Cerebellar cortex (tissue), 1 donor: ENCODE measurements around the gene ZNF687.
A peak's percentile ranks its signal among the peaks of the same experiment; 100 is the strongest.

Experiments
- DNase-seq: peaks from one replicate; pipeline ENCODE4 v3.0.0-alpha.2; 2015; ENCODE audit warnings: low spot score

Gene ZNF687

DNA sequence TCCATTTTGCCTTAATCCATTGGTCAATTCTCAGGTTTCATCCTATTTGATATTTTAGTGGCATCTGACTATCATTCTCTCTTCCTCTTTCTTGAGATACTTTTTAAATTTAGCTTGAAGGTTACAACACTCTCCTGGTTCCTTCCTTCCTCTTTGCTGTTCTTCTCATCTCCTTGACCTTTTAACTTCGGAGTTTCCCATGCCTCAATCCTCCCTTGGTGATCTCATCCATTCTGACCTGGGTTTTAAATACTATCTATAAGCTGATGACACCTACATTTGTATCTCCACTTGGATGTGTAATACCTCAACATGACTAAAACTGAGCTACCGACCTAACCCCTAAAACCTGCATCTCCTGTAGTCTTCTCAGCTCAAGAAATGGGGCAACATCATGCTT is 4.8 kb upstream of the ZNF687 start:
- no peak for DNase-seq

DNA sequence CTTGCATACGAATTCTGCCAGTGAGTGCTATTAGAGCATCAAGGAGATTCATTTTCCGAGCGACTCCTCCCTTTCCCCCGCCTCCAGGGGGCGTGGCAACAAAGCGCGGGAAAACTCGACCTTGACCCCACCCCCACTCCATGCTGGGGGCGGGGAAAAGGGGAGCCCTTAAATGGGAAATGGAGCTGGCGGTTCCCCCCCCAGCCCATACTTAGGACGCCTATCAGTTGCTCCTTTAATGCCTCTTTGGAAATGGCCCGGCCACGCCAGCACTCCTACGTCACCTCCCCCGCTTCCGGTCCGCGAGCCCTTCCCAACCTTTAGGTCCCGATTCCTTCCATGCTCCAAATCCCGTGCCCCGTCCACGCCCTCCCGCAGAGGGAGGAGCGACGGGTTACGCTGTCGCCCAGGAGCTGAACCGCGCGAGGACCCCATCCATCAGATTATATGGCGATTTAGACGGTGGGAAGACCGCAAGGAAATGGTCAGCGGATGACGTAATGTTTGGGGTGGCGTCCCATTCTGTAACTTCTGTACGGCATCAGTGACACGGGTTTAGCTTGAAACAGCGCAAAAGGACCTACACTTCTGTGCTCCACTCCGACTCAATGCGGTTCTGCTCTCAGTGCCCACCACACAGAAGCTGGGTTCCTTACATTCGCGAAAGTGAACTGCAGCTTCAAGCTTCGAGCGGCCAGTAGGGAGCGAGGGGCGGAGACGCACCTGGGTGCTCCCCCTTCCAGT is 702 bp upstream of the ZNF687 start:
- DNase-seq, result peak; percentile 99

DNA sequence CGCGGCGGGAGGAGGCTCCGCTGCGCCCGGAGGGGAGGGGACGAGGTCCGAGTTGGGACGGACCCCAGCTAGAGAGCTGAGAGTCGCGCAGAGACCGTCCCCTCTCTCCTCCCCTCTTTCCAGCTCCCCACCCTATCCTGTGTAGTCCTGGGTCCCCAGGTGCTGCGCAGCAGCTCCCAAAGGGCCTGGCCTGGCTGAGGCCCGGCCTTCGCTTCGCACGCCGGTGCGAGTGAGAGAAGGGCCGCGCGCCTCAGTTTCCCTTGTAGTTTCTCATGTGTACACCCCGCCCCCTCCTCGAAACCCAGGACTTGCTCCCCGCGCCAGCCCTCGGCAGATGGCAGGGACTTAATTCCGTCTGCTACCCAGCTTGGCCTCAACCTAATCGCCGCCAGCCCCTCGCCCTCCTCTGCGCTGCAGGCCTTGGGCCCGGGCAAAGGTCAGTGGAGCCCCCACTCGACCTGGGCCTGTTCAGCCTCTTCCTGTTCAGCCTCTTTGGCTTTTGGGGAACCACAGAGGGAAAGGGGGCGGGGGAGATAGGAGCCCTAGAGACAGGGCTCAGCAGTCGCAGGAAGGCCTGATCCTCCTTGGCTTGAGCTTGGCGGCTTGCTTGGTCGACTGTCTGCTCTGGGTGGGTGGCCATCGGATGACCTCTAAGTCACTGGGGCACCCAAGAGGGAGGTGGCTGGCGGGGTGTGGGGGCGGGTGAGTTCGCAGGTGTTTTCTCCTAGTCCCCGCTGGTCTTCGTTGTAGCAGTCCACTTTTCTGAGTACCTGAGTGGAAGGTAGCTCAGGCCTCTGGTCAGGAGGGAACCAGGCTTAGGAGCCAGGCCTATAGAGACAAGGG is 1.0 kb downstream of the ZNF687 start:
- peak; percentile 24 for DNase-seq

DNA sequence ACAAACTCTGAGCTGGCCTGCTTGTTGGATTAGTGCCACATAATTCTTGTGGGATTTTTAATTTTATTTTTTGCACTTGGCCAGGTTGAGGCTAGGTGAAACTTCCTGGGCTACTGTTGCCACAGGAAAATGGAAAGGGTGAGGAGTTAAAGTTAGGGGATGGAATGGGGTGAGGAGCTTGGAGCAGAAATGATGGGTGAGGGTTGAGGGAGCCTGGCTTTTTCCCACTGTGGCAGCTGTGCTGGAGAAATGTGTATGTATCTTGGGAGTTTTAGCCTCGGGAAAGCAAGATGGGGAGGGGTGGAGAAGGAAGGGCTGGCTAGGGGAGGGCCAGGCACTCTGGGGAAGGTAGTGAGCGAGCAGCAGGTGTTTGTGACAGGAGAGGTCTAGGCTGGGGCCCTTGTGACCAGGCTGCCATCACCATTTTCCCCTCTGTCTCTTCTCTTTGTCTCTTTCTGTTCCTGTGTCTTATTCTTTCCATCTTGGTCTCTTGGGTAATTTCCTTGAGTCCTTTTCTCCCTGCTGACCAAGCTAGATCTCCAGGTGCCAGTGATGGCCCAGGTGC is 2.0 kb downstream of the ZNF687 start:
- no peak for DNase-seq

DNA sequence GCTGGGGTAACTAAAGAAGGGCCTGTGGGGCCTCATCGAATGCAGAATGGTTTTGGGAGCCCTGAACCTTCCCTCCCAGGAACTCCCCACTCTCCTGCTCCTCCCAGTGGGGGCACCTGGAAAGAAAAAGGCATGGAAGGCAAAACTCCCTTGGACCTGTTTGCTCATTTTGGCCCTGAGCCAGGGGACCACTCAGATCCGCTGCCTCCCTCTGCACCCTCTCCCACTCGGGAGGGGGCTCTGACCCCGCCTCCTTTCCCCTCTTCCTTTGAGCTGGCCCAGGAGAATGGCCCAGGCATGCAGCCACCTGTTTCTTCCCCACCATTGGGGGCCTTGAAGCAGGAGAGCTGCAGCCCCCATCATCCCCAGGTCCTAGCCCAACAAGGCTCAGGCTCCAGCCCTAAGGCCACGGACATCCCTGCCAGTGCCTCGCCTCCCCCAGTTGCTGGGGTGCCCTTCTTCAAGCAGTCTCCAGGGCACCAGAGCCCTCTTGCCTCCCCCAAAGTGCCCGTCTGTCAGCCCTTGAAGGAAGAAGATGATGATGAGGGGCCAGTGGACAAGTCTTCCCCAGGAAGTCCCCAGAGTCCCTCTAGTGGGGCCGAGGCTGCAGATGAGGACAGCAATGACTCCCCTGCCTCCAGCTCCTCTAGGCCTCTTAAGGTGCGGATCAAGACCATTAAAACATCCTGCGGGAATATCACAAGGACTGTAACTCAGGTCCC is 4.7 kb downstream of the ZNF687 start:
- no peak for DNase-seq

DNA sequence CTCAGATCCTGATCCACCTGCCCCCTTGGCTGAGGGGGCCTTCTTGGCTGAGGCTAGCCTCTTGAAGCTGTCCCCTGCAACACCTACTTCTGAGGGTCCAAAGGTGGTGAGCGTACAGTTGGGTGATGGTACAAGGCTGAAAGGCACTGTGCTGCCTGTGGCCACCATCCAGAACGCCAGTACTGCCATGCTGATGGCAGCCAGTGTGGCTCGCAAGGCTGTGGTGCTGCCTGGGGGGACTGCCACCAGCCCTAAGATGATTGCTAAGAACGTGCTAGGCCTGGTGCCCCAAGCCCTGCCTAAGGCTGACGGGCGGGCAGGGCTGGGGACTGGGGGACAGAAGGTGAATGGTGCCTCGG is 5.2 kb downstream of the ZNF687 start:
- no peak for DNase-seq

DNA sequence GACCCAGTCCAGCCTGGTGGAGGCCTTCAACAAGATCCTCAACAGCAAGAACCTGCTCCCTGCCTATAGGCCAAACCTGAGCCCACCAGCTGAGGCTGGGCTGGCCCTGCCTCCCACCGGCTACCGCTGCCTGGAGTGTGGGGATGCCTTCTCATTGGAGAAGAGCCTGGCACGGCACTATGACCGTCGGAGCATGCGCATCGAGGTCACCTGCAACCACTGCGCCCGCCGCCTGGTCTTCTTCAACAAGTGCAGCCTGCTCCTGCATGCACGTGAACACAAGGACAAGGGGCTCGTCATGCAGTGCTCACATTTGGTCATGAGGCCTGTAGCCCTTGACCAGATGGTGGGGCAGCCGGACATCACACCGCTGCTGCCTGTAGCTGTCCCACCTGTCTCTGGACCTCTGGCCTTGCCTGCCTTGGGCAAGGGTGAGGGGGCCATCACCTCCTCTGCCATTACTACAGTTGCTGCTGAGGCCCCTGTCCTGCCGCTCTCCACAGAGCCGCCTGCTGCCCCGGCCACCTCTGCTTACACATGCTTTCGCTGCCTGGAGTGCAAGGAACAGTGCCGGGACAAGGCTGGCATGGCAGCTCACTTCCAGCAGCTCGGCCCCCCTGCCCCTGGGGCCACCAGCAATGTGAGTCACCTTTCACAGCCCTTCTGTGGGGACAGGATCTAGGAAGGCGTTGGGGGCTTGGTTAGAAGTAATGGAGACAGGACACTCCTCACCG is 5.8 kb downstream of the ZNF687 start:
- no peak for DNase-seq

DNA sequence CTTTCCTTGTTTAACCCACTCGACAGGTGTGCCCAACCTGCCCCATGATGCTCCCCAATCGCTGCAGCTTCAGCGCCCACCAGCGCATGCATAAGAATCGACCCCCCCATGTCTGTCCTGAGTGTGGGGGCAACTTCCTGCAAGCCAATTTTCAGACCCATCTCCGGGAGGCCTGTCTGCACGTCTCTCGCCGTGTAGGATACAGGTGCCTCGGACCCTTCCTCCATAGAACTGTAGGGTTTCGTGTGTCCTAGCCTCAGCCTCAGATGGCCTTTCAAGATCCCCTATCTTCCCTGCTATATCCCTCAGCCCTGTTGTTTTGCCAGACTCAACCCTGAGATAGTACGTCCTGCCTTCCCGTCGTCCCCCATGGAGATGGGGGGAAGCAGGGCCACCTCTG is 6.4 kb downstream of the ZNF687 start:
- DNase-seq, result no peak

DNA sequence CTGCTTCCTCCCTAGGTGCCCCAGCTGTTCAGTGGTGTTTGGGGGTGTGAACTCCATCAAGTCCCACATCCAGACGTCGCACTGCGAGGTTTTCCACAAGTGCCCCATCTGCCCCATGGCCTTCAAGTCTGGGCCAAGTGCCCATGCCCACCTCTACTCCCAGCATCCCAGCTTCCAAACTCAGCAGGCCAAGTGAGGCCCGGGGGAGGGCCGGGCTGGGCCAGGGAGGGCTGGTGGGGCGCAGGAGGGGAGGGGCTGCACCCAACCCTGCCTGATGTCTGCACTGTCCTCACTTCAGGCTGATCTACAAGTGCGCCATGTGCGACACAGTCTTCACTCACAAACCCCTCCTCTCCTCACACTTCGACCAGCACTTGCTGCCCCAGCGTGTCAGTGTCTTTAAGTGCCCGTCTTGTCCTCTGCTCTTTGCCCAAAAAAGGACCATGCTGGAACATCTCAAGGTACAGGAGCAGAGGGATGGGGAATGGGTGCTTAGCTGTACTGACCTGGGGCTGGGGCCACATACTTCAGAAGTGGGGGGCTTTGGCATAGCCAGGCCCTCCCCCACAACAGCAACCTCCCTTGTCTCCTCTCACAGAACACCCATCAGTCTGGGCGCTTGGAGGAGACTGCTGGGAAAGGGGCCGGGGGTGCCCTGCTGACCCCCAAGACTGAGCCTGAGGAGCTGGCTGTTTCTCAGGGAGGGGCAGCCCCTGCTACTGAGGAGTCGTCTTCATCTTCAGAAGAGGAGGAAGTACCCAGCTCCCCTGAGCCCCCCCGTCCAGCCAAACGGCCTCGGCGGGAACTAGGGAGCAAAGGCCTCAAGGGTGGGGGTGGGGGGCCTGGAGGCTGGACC is 7.2 kb downstream of the ZNF687 start:
- DNase-seq, result no peak

DNA sequence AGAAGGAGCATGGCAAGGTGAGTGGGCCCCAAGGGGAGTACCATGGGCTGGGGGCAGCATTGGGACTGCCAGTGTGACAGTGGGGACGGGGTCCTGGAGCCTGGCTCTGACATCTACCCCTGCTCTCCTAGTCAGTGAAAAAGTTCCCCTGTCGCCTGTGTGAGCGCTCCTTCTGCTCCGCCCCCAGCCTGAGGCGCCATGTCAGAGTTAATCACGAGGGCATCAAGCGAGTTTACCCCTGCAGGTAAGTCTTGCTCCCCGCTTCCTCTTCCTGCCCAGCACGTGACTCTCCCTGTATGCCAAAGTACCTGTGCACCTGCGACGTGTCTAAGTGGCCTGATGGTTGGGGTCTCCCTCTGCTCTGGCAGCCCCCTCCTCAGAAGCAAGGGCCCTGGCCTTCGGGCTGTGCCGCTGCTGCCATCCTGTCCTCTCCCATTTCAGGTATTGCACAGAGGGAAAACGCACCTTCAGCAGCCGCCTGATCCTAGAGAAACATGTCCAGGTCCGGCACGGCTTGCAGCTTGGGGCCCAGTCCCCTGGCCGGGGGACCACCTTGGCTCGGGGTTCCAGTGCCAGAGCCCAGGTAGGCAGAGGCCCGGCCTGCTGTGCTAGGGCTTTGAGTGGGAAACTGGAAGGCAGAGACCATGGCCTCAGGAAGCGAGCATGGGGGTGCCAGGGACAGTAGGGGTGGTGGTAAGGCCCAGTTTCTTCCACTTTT is 8.1 kb downstream of the ZNF687 start:
- DNase-seq, result no peak

DNA sequence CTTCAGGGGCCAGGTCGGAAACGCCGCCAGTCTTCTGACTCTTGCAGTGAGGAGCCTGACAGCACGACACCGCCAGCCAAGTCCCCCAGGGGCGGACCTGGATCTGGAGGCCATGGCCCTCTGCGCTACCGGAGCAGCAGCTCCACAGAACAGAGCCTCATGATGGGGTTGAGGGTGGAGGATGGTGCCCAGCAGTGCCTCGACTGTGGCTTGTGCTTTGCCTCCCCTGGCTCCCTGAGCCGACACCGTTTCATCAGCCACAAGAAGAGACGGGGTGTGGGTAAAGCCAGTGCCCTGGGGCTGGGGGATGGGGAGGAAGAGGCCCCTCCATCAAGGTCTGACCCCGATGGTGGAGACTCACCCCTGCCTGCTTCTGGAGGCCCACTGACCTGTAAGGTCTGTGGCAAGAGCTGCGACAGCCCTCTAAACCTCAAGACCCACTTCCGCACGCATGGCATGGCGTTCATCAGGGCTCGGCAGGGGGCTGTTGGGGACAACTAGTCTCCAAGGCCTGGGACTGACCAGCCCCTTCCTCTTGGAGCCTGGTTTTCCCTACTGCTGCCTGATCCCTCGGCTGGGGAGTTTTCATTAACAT is 8.7 kb downstream of the ZNF687 start:
- no peak for DNase-seq

DNA sequence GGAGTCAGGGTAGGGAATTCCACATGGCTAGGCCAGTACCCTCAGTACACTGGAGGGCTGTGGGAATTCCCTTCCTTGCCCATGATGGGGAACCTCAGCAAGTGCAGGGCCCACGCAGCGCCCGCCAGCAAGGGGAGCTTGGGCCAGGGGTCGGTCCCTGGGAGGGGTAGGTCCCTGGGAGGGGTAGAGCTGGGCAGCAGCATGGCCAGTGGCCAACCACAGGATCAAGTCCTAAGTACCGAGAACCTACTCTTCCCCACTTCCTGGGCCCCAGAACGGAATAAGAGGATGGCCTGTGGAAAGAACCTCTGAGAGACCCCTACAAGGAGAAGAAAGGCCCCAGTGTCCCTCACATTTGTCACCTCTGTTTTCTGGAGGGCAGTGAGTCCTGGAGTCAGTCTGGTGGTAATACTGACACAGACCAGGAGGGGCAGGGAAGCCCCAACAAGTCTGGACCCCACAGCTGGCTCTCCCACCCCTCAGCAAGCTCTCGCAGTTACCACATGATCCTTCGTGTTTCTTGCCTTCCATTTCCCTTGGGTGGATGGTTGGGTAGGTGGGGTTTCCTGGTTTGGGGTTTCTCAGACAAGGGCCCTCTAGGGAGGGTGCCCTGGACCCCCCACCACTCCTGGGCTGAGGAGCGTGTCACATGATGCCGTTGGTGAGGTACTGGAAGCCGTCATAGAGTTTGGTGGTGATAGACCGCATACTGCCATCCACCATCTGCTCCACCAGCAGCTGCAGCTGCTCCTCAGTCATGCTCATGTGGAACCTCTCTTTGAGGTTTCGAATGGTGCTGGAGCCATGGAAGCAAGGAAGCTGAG is 10.3 kb downstream of the ZNF687 start:
- DNase-seq, result no peak

DNA sequence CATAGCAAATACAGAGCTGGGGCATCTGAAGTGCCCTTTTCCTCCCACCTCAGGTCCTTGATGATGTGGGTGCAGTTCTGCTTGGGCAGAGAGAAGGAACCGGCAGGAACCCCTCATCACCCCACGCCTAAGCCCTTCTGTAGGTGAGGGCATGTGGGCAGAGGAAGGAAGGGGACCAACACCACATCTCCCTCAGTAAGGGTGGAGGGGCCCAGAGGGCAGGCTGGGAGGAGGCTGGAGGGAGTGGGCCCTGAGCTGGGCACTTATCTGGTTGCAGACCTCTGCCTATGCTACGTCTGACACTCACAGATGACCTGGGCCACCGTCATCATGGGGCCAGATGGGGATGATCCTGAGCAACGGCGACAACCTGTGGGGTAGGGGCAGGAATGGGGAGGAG is 11.0 kb downstream of the ZNF687 start:
- no peak for DNase-seq

DNA sequence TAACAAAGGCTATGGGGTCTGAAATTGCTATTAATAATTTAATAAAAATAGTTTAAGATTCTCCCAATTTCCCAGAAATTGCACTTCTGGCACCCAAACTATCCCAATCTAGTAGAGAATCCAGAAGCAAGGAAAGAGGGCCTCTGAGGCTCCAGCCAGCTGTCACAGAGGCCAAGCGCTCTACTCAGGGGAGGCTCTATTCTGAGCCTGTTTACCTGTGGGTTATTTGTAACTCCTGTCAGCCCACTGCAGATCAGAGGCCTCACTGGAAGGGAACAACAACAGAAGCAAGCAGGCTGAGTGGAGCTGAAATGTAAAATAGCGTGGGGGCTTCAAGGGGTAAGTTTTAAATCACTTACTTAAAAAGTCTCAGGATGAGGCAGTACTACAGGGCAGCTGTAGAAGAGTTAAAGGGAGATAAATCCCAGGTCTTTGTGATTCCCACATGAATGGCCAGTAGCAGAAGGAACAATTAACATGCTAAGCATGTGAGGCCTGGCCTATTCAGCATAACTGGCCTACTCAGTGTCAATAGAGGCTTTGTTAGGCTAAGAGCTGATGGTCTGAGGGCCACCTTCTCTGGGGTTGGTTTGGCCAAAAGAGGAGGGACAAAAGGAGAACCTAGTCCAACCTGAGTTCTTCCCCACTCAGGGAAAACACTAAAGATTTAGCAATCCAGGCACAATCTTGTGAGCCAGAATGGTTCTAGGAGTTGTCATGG is 12.8 kb downstream of the ZNF687 start:
- DNase-seq, result no peak

DNA sequence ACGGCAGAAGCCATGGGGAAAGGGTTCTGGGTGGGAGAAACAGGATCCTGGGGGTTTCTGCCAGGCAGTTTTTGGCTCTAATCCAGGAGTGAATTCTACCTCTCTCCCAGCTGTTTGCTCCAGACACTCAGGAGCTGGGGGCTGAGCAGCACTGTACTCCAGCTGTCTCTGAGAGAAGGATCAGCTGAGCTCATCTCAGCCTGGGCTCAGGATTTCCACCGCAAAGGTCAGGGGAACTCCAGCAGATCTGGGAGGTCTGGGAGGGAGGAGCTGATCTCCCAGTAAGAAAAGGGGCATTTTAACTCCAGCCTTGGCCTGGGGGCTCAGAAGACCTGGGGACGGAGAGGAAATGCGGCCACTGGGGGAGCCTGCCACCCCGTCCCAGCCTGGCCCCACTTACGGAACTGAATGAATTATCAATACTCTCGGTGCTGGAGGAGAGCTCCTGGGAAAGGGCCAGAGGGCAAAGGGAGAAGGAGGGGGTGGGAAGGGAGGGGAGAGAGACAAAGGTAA is 27.8 kb downstream of the ZNF687 start:
- DNase-seq, result no peak

DNA sequence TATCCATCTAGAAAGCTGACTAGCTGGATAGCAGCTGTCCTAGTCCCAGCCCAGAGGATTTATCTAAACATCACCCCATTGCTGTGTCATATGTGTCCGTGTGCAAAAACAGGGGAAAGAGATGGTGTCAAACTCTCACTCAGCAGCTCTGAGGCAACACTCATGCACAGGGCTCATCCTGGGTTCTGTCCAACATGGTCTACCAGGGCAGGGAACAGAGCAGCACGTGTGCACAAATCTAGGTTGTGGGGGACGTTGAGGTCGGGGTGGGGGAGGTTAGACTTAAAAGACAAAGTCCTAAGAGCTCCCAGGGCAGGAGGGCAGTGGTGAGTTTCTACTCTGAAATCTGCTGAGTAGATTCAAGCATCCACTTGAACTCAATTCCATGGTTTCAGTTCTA is 28.9 kb downstream of the ZNF687 start:
- no peak for DNase-seq

DNA sequence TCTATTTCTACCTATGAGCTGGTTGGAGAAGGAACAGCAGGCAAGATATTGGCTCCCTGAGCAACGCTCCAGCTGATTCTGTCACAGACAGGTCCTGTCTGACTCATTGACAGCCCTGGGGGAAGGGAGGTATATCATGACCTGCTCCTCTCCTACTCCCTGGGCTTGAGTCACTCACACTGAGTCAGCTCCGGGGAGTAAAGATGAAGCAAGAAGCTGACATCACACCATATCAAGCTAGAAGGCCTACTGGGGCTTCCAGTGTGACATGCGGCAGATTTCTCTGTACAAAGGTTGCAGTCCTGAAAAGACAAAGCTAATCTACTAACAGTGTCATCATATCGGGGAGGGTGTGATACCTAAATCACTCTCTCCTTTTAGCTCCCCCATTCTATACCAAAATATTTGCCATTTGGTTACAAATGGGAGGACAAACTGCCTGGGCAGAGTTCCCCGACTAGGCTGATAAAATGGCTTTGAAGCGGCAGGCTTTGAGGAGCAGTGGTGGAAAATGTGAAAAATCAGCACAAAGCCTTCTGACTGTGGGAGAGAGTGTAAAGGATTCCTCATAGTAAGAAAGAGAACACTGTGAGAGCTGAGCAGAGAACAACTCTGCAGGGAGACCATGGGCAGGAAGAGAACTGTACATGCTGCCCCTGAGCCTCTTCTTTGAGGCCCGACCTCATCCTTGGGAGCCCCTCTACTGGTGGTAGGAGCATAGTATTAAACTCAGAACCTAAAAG is 29.7 kb downstream of the ZNF687 start:
- DNase-seq, result no peak
